B cell (primary cell): Measurements from ENCODE around the gene FTCD.

Source experiments
- CTCF ChIP-seq: fragments of 200-600 bp; IDR thresholded peaks from one replicate; pipeline ENCODE4 v1.8.0; 2022; ENCODE audit warnings: antibody characterized with exemption, mild to moderate bottlenecking
- EZH2 ChIP-seq: IDR thresholded peaks from 2 replicates; pipeline ENCODE4 v1.6.1; 2012; ENCODE audit warnings: borderline replicate concordance, low read depth, mild to moderate bottlenecking, moderate library complexity, low read length; ENCODE audit not compliant: insufficient read depth, poor library complexity, severe bottlenecking

- no peak for TF ChIP-seq CTCF
- no peak for TF ChIP-seq EZH2
Measured at GRCh38 chr21:46108827-46109312, 46.5 kb downstream of the FTCD start.
